Panc1 (cell line): ENCODE data around the gene HLCS. TPM values are rescaled to one million over a fixed set of nuclear protein-coding genes. Genes with fewer than 3 reads are reported as not detected.

ENCODE experiments used
- ATAC-seq: fragments of 200-7000 bp; cut with Tn5 transposase; 2 replicates; pipeline ENCODE4 v1.9.1; 2020; ENCODE audit warnings: mild to moderate bottlenecking, moderate library complexity
- BruUV-seq: library from RNA; stranded (reverse); fragments of 400-500 nt; replicated peaks from 2 replicates; lab custom pipeline; 2021; lab: Mats Ljungman, UMichigan
- CTCF ChIA-PET: fragments of 300-600 bp; sonication (Branson Sonifier 250); formaldehyde crosslinking; loops from one replicate; lab custom pipeline; 2022; ENCODE audit warnings: antibody characterized with exemption; lab: Charles Lee
- POLR2A ChIA-PET: fragments of 300-600 bp; sonication (Branson Sonifier 250); formaldehyde crosslinking; loops from one replicate; lab custom pipeline; 2022; ENCODE audit warnings: antibody characterized with exemption; lab: Charles Lee
- DNase-seq: peaks from one replicate; pipeline ENCODE4 v3.0.0-alpha.2; 2010; ENCODE audit warnings: low read depth, low spot score
- H3K27ac ChIP-seq: 2 replicates; pipeline ENCODE4 v1.5.1; 2011; ENCODE audit warnings: mild to moderate bottlenecking, low read length, inconsistent platforms
- H3K27me3 ChIP-seq: fragments of 200-500 bp; sonication (Bioruptor generic); 2 replicates; pipeline ENCODE4 v1.6.0; 2014; ENCODE audit warnings: low read length, inconsistent platforms; ENCODE audit not compliant: control insufficient read depth, insufficient read depth
- H3K36me3 ChIP-seq: fragments of 200-500 bp; sonication (Bioruptor generic); 2 replicates; pipeline ENCODE4 v1.5.1; 2014; ENCODE audit warnings: inconsistent platforms, mild to moderate bottlenecking, low read length, moderate library complexity; ENCODE audit not compliant: control insufficient read depth, insufficient read depth
- H3K4me1 ChIP-seq: 2 replicates; pipeline ENCODE4 v1.5.1; 2011; ENCODE audit warnings: inconsistent platforms, mild to moderate bottlenecking, low read length, moderate library complexity; ENCODE audit not compliant: control insufficient read depth, insufficient read depth
- H3K4me3 ChIP-seq, 2 experiments: 2 replicates each; pipeline ENCODE4 v1.5.1; 2011 to 2012; ENCODE audit warnings: low read depth in 2 of 2, low read length in 2 of 2, mild to moderate bottlenecking in 2 of 2, inconsistent platforms in 1 of 2, moderate library complexity in 1 of 2
- H3K9me3 ChIP-seq: fragments of 200-500 bp; sonication (Bioruptor generic); 2 replicates; pipeline ENCODE4 v1.5.1; 2014; ENCODE audit warnings: low read depth, mild to moderate bottlenecking, inconsistent platforms, low read length, moderate library complexity; ENCODE audit not compliant: control insufficient read depth, insufficient read depth
- CTCF ChIP-seq: fragments of 450-650 bp; IDR thresholded peaks from 2 replicates; pipeline ENCODE4 v1.5.1; 2017; ENCODE audit warnings: mild to moderate bottlenecking
- POLR2AphosphoS5 ChIP-seq: IDR thresholded peaks from 2 replicates; pipeline ENCODE4 v1.6.1; 2012; ENCODE audit warnings: mild to moderate bottlenecking, low read depth, low read length, moderate library complexity
- SIN3A ChIP-seq: IDR thresholded peaks from 2 replicates; pipeline ENCODE4 v1.6.1; 2012; ENCODE audit warnings: low read depth, mild to moderate bottlenecking, low read length, moderate library complexity, borderline replicate concordance; ENCODE audit not compliant: insufficient read depth
- TCF7L2 ChIP-seq: IDR thresholded peaks from 2 replicates; pipeline ENCODE4 v1.6.1; 2011; ENCODE audit warnings: mild to moderate bottlenecking, low read depth, low read length, inconsistent platforms
- in situ Hi-C: cut with HindIII; loops from 2 replicates; pipeline ENCODE4 v1.10.0; 2016; ENCODE audit warnings: low sequenced_read_pairs, low pct_unique_long_range_greater_than_20kb
- intact Hi-C: fragments of 100-400 bp; cut with micrococcal nuclease; formaldehyde crosslinking; loops from one replicate; pipeline ENCODE4 v1.10.0; 2022; ENCODE audit not compliant: unreplicated experiment
- total RNA-seq: library from RNA; stranded (reverse); gene quantifications from one replicate; pipeline ENCODE4 v1.2.1, GENCODE V29; 2021; ENCODE audit not compliant: unreplicated experiment
- TF ChIP-seq, protein P1 (sequence below), 2 experiments: IDR thresholded peaks; 2 replicates each; pipeline ENCODE4 v1.6.1; 2011 to 2012; ENCODE audit warnings: low read depth in 2 of 2, control low read depth in 1 of 2, low read length in 1 of 2, mild to moderate bottlenecking in 1 of 2, moderate library complexity in 1 of 2; ENCODE audit not compliant: insufficient read depth in 1 of 2

HLCS gene
- total RNA-seq, 1 experiment from 2014 or later, result 15.3 TPM

DNA sequence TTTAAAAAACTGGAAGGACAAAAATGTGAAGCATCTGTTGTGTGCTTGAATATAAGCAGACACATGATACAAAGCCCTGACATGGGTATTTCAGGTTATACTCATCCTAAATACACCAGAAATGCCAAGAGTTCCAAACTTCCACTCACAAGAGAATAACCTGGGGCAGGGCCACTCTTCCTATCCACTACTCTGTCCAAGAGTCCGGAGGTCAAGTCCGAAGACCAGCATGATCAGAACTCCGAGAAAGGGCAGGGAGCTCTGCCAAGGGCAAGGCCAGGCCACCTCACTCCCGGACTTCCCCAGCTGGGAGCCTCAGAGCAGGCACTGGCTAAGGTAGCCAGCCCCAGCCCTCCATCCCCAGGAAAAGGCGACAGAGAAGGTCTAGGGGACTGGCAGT is 37.5 kb downstream of the HLCS start:
- 0 out of 2 replicates have a peak, but pooled peaks cover 7% of the 10 kb centered on the region for H3K4me1 ChIP-seq
- intact Hi-C loops, result loop anchor here (10.0 kb wide), 2 partner anchors 174 to 424 kb away; no protein-coding TSS in a partner anchor
- H3K36me3 ChIP-seq, result no peaks in the 10 kb centered on the region
- H3K27me3 ChIP-seq, result no peaks in the 10 kb centered on the region
- no peaks in the 10 kb centered on the region for H3K9me3 ChIP-seq
- POLR2A ChIA-PET, result no interaction called here
- CTCF ChIA-PET, result no interaction called here
- TF ChIP-seq TCF7L2 (no peak), POLR2AphosphoS5 (no peak), SIN3A (no peak), CTCF (no peak)
- TF ChIP-seq, protein P1, sequence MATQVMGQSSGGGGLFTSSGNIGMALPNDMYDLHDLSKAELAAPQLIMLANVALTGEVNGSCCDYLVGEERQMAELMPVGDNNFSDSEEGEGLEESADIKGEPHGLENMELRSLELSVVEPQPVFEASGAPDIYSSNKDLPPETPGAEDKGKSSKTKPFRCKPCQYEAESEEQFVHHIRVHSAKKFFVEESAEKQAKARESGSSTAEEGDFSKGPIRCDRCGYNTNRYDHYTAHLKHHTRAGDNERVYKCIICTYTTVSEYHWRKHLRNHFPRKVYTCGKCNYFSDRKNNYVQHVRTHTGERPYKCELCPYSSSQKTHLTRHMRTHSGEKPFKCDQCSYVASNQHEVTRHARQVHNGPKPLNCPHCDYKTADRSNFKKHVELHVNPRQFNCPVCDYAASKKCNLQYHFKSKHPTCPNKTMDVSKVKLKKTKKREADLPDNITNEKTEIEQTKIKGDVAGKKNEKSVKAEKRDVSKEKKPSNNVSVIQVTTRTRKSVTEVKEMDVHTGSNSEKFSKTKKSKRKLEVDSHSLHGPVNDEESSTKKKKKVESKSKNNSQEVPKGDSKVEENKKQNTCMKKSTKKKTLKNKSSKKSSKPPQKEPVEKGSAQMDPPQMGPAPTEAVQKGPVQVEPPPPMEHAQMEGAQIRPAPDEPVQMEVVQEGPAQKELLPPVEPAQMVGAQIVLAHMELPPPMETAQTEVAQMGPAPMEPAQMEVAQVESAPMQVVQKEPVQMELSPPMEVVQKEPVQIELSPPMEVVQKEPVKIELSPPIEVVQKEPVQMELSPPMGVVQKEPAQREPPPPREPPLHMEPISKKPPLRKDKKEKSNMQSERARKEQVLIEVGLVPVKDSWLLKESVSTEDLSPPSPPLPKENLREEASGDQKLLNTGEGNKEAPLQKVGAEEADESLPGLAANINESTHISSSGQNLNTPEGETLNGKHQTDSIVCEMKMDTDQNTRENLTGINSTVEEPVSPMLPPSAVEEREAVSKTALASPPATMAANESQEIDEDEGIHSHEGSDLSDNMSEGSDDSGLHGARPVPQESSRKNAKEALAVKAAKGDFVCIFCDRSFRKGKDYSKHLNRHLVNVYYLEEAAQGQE (IDR thresholded peaks at IDR 0.05; ENCODE audit: insufficient read depth in 1 of 2, low read depth in 2 of 2, low read length in 1 of 2), result no peak
- H3K4me3 ChIP-seq, result no peak overlapping the region
- no TSS peak for BruUV-seq
- ATAC-seq, result no peak
- H3K27ac ChIP-seq, result no peak overlapping the region
- in situ Hi-C loops, result no loop called here
- DNase-seq, result no peak

DNA sequence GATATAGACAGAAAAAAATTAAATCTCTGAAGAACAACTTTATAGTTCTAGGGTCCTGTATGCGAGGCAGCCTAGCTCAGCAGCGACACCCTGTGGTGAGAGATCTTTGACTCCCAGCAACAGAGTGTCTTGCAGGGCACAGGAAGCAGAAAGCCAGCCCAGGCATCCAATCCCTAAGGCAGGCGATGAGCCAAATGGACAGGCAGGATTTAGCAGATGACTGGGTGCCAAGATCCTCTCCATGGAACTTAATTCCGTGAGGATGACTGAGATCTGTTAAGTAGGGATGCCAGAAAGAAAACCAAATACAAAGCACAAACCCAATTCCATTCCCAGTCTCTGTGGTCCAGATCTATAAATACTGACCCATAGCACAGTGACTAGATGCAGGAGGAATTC is 38.8 kb downstream of the HLCS start:
- intact Hi-C loops, result loop anchor here (10.0 kb wide), 2 partner anchors 173 to 423 kb away; no protein-coding TSS in a partner anchor
- POLR2A ChIA-PET, result interaction anchor here (0.5 kb wide), 1 partner anchor 190 kb away, joined by 12 read pairs; no protein-coding TSS in a partner anchor
- CTCF ChIA-PET, result interaction anchor here (1.0 kb wide), 2 partner anchors 38 to 180 kb away, joined by 3 read pairs; no protein-coding TSS in a partner anchor
- no peaks in the 10 kb centered on the region for H3K36me3 ChIP-seq
- H3K4me3 ChIP-seq, result no peak overlapping the region
- in situ Hi-C loops, result no loop called here
- DNase-seq (peak; percentile 52), ATAC-seq (peak; percentile 96)
- no TSS peak for BruUV-seq
- 0 out of 2 replicates have a peak, but pooled peaks cover 7% of the 10 kb centered on the region for H3K4me1 ChIP-seq
- no peak overlapping the region for H3K27ac ChIP-seq
- H3K9me3 ChIP-seq, result no peaks in the 10 kb centered on the region
- TF ChIP-seq SIN3A (no peak), CTCF (peak; percentile 90)
- no peaks in the 10 kb centered on the region for H3K27me3 ChIP-seq
